Measurements from ENCODE around the gene SP5. TPM values are rescaled to one million over a fixed set of nuclear protein-coding genes. Genes with fewer than 3 reads are reported as not detected.

SP5 gene
- total and polyA plus RNA-seq, 2 experiments from 2014 or later, result not detected

DNA sequence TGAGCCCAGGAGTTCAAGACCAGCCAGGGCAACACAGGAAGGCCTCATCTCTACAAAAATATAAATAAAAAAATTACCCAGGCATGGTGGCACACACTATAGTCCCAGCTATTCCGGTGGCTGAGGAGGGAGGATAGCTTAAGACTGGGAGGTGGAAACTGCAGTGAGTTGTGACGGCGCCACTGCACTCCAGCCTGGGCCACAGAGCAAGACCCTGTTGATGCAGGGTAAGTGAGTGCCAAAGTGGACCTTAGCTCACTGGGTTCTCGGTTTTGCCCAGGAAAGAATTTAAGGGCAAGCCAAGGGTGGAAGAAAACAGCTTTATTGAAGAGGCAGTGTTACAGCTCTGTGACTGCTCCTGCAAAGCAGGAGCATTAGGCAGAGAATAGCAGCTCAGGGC, 48.1 kb downstream of the SP5 start:
- Histone ChIP-seq H3K4me1 (ENCODE audit: insufficient read depth) (no peaks in the 10 kb centered on the region), H3F3A (ENCODE audit: insufficient read depth) (no peaks in the 10 kb centered on the region), H3K79me2 (ENCODE audit: insufficient read depth) (no peaks in the 10 kb centered on the region), H3K36me3 (ENCODE audit: low read depth) (no peaks in the 10 kb centered on the region), H3K4me3 (no peak overlapping the region), H3K27me3 (replicated peaks; ENCODE audit: insufficient read depth) (no peaks in the 10 kb centered on the region), H3K27ac (no peak overlapping the region), H3K9me3 (ENCODE audit: low read depth) (no peaks in the 10 kb centered on the region), H4K20me1 (ENCODE audit: insufficient read depth) (no peaks in the 10 kb centered on the region), H3K4me2 (ENCODE audit: unreplicated experiment) (no peak overlapping the region), H2AFZ (no peak overlapping the region), H3K9me2 (ENCODE audit: insufficient read depth) (no peaks in the 10 kb centered on the region), H3K9ac (no peak overlapping the region)
- WGBS, 2 experiments (ENCODE audit: low coverage in 1 of 2, low lambda C conversion rate in 2 of 2, missing lambda C conversion rate in 2 of 2), result 71 to 76% methylated on average over 4 of the region's 4 CpGs
- DNase-seq, result no peak
- in situ Hi-C loops (cut with MboI), result no loop called here
- TF ChIP-seq EZH2phosphoT487 (IDR thresholded peaks at IDR 0.05; ENCODE audit: insufficient read depth, low read depth) (no peak), EZH2 (IDR thresholded peaks at IDR 0.05; ENCODE audit: insufficient read depth, poor library complexity, severe bottlenecking) (no peak)

DNA sequence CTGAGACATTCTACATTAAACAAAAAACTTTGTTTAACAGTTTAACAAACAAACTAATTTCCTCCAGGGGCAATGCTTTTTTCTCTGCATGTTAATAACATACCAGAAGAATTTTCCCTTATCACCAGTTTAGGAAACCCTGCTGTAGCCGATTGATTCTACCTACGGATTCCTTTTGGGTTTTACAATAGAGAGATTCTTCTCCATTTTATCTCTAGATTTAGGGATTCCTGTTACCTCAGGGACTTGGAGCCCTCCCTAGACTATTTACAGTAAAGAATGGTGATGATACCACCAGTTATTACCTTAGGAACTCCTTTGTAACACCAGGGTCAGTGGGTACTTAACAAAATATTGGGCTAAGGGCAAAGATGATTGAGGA, 49.7 kb downstream of the SP5 start:
- Histone ChIP-seq H3K4me2 (ENCODE audit: unreplicated experiment) (no peak overlapping the region), H2AFZ (no peak overlapping the region), H3K4me3 (no peak overlapping the region), H3F3A (ENCODE audit: insufficient read depth) (no peaks in the 10 kb centered on the region), H3K79me2 (ENCODE audit: insufficient read depth) (no peaks in the 10 kb centered on the region), H3K9ac (no peak overlapping the region), H3K9me2 (ENCODE audit: insufficient read depth) (no peaks in the 10 kb centered on the region), H3K27ac (no peak overlapping the region), H3K36me3 (ENCODE audit: low read depth) (no peaks in the 10 kb centered on the region), H3K9me3 (ENCODE audit: low read depth) (no peaks in the 10 kb centered on the region), H4K20me1 (ENCODE audit: insufficient read depth) (no peaks in the 10 kb centered on the region), H3K4me1 (ENCODE audit: insufficient read depth) (no peaks in the 10 kb centered on the region), H3K27me3 (replicated peaks; ENCODE audit: insufficient read depth) (no peaks in the 10 kb centered on the region)
- in situ Hi-C loops (cut with MboI), result no loop called here
- TF ChIP-seq EZH2phosphoT487 (IDR thresholded peaks at IDR 0.05; ENCODE audit: insufficient read depth, low read depth) (no peak), EZH2 (IDR thresholded peaks at IDR 0.05; ENCODE audit: insufficient read depth, poor library complexity, severe bottlenecking) (no peak)
- 48 to 57% methylated on average over 2 of the region's 2 CpGs for WGBS, 2 experiments (ENCODE audit: low coverage in 1 of 2, low lambda C conversion rate in 2 of 2, missing lambda C conversion rate in 2 of 2)
- no peak for DNase-seq

DNA sequence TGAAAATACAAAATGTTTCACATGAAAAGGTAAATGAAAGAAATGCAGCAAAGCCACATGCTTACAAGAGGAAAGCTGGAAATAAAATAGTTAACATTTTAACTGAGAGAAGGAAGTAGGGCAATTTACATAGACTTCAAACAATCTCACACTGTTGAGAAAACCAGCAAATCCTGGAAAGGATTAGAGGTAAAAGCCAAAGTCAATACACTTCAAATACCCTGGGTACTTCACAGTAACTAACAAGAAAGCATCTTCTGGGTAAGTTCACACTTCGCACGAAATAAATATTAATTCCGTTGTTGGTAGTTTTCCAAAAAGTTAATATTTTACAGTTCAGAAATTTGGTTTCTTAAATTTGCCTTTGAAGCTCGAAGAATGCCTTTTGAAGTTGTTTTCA, 51.6 kb downstream of the SP5 start:
- H3K4me1 ChIP-seq (ENCODE audit: insufficient read depth), result no peaks in the 10 kb centered on the region
- H4K20me1 ChIP-seq (ENCODE audit: insufficient read depth), result no peaks in the 10 kb centered on the region
- no peak overlapping the region for H3K27ac ChIP-seq
- H3K27me3 ChIP-seq (replicated peaks; ENCODE audit: insufficient read depth), result no peaks in the 10 kb centered on the region
- no peaks in the 10 kb centered on the region for H3K9me3 ChIP-seq (ENCODE audit: low read depth)
- H3K36me3 ChIP-seq (ENCODE audit: low read depth), result no peaks in the 10 kb centered on the region
- in situ Hi-C loops (cut with MboI), result no loop called here
- no peak overlapping the region for H2AFZ ChIP-seq
- H3K4me3 ChIP-seq, result no peak overlapping the region
- no peak overlapping the region for H3K9ac ChIP-seq
- no peaks in the 10 kb centered on the region for H3K9me2 ChIP-seq (ENCODE audit: insufficient read depth)
- 19 to 20% methylated on average over 4 of the region's 4 CpGs for WGBS, 2 experiments (ENCODE audit: low coverage in 1 of 2, low lambda C conversion rate in 2 of 2, missing lambda C conversion rate in 2 of 2)
- DNase-seq, result no peak
- peaks cover 1% of the 10 kb centered on the region; the same call in 1 of the 2 replicates for H3F3A ChIP-seq (ENCODE audit: insufficient read depth)
- H3K4me2 ChIP-seq (ENCODE audit: unreplicated experiment), result no peak overlapping the region
- no peaks in the 10 kb centered on the region for H3K79me2 ChIP-seq (ENCODE audit: insufficient read depth)
- no peak for TF ChIP-seq EZH2 (IDR thresholded peaks at IDR 0.05; ENCODE audit: insufficient read depth, poor library complexity, severe bottlenecking)
- no peak for TF ChIP-seq EZH2phosphoT487 (IDR thresholded peaks at IDR 0.05; ENCODE audit: insufficient read depth, low read depth)

Small RNA genes lying within 50 kb of the gene (small RNA-seq; reads per million reads assigned to genes)
- not detected for gene RF02271 (ENCODE audit: low read depth, low replicate concordance)

Other genes starting within 250 kb of the SP5 start
- not detected in 2 replicates for gene ERICH2, start 55.0 kb downstream of the SP5 start, total RNA-seq (2014; rRNA removed; shearing (Covaris generic))
- gene ERICH2, start 55.0 kb downstream of the SP5 start, polyA plus RNA-seq (2016; fragmentation: Nextera tagmentation; extraction: Ambion mirVana), result not detected in 2 replicates
- 0.13 and 2.6 TPM in 2 replicates for gene GAD1, start 101.5 kb downstream of the SP5 start, total RNA-seq (2014; rRNA removed; shearing (Covaris generic))
- gene GAD1, start 101.5 kb downstream of the SP5 start, polyA plus RNA-seq (2016; fragmentation: Nextera tagmentation; extraction: Ambion mirVana), result 0.49 and 0.81 TPM in 2 replicates
- gene GORASP2, start 213.9 kb downstream of the SP5 start, total RNA-seq (2014; rRNA removed; shearing (Covaris generic)), result 47.6 and 70.4 TPM in 2 replicates
- 132 and 142 TPM in 2 replicates for gene GORASP2, start 213.9 kb downstream of the SP5 start, polyA plus RNA-seq (2016; fragmentation: Nextera tagmentation; extraction: Ambion mirVana)

All from GM23248 (cell line).